AG04449 (cell line): ENCODE results near the gene FBN2.

Experiments used
- CTCF ChIA-PET: fragments of 350-600 bp; formaldehyde crosslinking; extraction: SDS; loops from one replicate; lab custom pipeline; 2021; ENCODE audit warnings: antibody characterized with exemption; lab: Yijun Ruan, JAX
- POLR2A ChIA-PET: fragments of 400-600, 350-600 bp; formaldehyde crosslinking; extraction: SDS; loops from one replicate; lab custom pipeline; 2020; ENCODE audit warnings: antibody characterized with exemption, inconsistent platforms; lab: Yijun Ruan, JAX
- DNase-seq: peaks from one replicate; pipeline ENCODE4 v3.0.0-alpha.2; 2010; ENCODE audit warnings: low read depth, low spot score
- H3K4me3 ChIP-seq: 2 replicates; pipeline ENCODE4 v1.5.1; 2011; ENCODE audit warnings: low read depth, mild to moderate bottlenecking, control low read depth, low read length
- CTCF ChIP-seq: IDR thresholded peaks from one replicate; pipeline ENCODE4 v1.5.1; 2011; ENCODE audit warnings: mild to moderate bottlenecking, moderate library complexity, low read length, control low read depth, inconsistent platforms; ENCODE audit not compliant: insufficient read depth; ENCODE audit errors: missing control alignments

FBN2 gene

GRCh38 chr5:128537221-128537999 is 635 bp downstream of the FBN2 start:
- ChIA-PET POLR2A (interaction anchor here (0.7 to 3.8 kb wide), 9 partner anchors 14 to 320 kb away, joined by 3 to 21 read pairs (median 3); no protein-coding TSS in a partner anchor), CTCF (interaction anchor here (0.6 to 5.5 kb wide), 8 partner anchors 13 to 306 kb away, joined by 3 to 76 read pairs (median 4); no protein-coding TSS in a partner anchor)
- peak overlapping the region; percentile 91 for H3K4me3 ChIP-seq
- no peak for DNase-seq
- TF ChIP-seq CTCF: no peak

- ChIA-PET POLR2A (interaction anchor here (0.7 to 3.8 kb wide), 7 partner anchors 13 to 137 kb away, joined by 3 to 21 read pairs (median 3); no protein-coding TSS in a partner anchor), CTCF (interaction anchor here (0.6 to 5.5 kb wide), 7 partner anchors 14 to 307 kb away, joined by 3 to 76 read pairs (median 3); no protein-coding TSS in a partner anchor)
- peak; percentile 52 for TF ChIP-seq CTCF
- no peak for DNase-seq
- H3K4me3 ChIP-seq: peak overlapping the region; percentile 91
Measured at GRCh38 chr5:128536254-128537220, 1.5 kb downstream of the FBN2 start.

GRCh38 chr5:128535251-128535650 is 2.8 kb downstream of the FBN2 start:
- ChIA-PET POLR2A (no interaction called here), CTCF (interaction anchor here (0.7 to 5.5 kb wide), 3 partner anchors 111 to 159 kb away, joined by 3 to 76 read pairs (median 4); no protein-coding TSS in a partner anchor)
- H3K4me3 ChIP-seq: peak overlapping the region; percentile 91
- no peak for DNase-seq
- TF ChIP-seq CTCF: no peak

- peak overlapping the region; percentile 91 for H3K4me3 ChIP-seq
- CTCF ChIA-PET: interaction anchor here (0.8 to 5.5 kb wide), 3 partner anchors 111 to 311 kb away, joined by 3 to 76 read pairs (median 4); no protein-coding TSS in a partner anchor
- TF ChIP-seq CTCF: no peak
- POLR2A ChIA-PET: no interaction called here
- DNase-seq: no peak
Measured at GRCh38 chr5:128534726-128535125, 3.3 kb downstream of the FBN2 start.

- ChIA-PET POLR2A (no interaction called here), CTCF (interaction anchor here (0.7 to 1.4 kb wide), 4 partner anchors 19 to 311 kb away, joined by 3 read pairs; no protein-coding TSS in a partner anchor)
- no peak for DNase-seq
- no peak overlapping the region for H3K4me3 ChIP-seq
- no peak for TF ChIP-seq CTCF
Measured at GRCh38 chr5:128532776-128533175, 5.3 kb downstream of the FBN2 start.
